GM12874 (cell line): ENCODE data around the gene ACLY.
A peak's percentile ranks its signal among the peaks of the same experiment; 100 is the strongest.

ENCODE experiments used
- CTCF ChIP-seq: IDR thresholded peaks from 2 replicates; pipeline ENCODE4 v1.5.1; 2011; ENCODE audit warnings: low read depth, mild to moderate bottlenecking, control low read depth, low read length, moderate library complexity; ENCODE audit not compliant: insufficient read depth

The ACLY gene

DNA sequence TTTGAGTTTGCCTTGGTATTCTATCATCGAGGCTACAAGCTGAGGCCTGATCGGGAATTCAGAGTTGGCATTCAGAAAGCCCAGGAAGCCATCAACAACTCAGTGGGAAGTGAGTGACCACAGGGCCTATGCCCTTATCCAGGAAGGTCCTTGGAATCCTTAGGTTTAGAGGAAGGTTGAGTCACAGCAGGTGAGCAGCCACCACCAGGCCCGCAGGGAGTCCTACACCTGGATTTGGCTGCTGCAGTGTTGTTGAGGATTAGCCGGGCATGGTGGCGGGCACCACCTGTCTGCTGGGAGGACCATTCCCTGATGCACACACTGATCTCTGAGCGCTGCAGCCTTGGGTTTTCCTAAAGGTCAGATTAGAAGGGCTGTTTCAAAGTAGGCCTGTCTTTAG, 16.9 kb upstream of the ACLY start:
- TF ChIP-seq CTCF = no peak

- TF ChIP-seq CTCF = no peak
Observed at GRCh38 chr17:41932816-41933389, 14.2 kb upstream of the ACLY start.

DNA sequence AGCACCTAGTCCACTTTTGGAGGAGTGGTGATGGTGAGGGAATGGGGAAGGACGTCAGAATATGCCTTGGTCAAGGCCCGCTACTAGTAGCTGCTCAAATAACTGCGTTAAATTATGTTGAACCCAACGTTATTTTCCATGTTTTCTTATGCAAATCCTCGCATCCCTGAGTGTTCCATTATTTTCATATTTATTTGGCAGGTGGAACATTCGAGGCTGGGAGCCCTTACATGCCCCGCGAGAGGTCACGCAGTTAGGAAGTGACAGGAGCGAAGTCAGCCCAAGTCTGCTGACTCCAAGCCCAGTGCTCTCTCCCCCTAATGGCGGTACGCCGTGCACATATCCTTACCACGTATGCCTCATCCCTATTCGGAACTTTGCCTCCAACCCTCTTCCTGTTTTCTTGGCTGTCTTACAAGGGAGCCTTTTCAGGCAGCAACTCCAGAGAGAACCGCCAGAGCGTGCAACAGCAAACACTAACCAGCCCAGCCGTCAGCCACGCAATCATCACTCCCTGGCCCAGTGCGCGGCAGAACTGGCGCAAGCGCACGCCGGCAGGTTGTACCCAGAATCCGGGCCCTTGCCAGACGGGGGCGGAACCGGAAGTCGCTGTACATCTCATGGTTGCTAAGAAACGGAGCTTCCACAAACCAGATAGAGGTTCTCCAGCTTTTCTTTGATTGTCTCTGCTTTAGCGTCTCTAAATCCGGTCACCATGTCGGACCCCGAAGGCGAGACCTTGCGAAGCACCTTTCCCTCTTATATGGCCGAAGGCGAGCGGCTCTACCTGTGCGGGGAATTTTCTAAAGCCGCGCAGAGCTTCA, 11.5 kb upstream of the ACLY start, which contains the start of gene ODAD4:
Gene ODAD4, plus strand, starts transcription at position 609 of the 824 bp plus-strand sequence. Its CDS starts 107 bp downstream, at position 716.
- TF ChIP-seq CTCF = peak; percentile 19; the same call in 1 of the 2 replicates

GRCh38 chr17:41928693-41929251, 10.0 kb upstream of the ACLY start:
- no peak for TF ChIP-seq CTCF

DNA sequence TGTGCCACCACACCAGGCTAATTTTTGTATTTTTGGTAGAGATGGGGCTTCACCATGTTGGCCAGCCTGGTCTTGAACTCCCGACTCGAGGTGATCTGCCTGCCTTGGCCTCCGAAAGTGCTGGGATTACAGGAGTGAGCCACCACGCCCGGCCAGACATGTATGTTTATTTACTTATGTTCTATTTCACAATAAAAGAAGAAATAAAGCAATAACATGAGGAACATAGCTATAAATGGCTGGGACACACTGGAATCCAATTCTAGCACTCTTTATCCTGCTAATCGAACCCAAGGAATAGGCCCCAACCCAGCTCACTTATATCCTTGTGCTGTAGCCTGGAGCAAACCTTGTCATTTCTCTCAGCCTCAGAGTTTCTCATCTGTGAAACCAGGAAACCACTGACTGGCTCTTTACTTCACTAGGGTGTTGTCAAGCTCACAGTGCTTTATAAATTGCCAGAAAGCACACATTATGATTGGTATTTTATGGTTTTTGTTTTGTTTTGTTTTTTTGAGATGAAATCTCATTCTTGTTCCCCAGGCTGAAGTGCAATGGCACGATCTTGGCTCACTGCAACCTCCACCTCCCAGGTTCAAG, 7.3 kb upstream of the ACLY start:
- no peak for TF ChIP-seq CTCF

DNA sequence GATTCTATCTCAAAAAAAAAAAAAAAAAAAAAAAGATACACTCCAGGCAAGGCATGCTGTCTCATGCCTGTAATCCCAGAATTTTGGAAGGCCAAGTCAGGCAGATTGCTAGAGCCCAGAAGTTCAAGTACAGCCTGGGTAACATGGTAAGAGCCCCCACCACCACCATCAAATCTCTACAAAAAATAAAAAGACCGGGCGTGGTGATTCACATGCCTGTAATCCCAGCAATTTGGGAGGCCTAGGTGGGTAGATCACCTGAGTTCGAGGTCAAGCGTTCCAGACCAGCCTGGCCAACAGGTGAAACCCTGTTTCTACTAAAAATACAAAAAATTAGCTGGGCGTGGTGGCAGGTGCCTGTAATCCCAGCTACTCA, 1.8 kb upstream of the ACLY start:
- no peak for TF ChIP-seq CTCF
